T1000 (cell line): ENCODE results near the gene PPP1R12C.

Experiments
- DNase-seq: peaks from one replicate; lab custom pipeline; 2025; ENCODE audit warnings: mixed read lengths; lab: John Stamatoyannopoulos, UW

PPP1R12C gene

DNA sequence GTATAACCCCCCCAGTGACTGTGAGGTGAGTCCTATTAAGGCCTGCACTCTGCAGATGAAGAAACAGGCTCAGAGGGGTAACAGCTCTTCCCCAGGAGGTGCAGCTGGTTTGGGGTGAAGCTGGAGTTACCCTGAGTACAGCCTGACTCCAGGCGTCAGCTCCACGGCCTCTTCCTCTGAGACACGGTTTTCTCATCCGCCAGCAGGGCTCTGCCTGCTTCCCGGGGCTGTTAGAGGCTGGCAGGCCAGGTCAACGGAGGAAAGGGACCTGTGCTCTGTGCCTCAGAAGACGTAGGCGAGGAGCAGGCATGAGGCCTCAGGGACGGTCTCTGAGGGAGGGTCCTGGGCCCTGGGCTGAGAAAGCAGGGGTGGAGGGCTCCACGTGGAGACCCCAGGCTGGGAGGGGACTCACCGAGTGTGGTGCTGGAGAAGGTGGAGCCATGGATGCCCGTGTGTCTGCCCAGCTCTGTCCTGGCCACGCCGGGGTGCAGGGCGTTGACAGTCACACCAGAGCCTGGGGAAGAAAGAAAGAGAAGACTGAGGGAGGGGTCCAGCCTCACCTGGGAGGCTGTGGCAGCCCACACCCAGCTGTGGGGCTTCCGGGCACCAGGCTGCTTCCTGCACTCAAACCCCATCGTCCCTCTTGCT, 70.3 kb downstream of the PPP1R12C start:
- no peak for DNase-seq

DNA sequence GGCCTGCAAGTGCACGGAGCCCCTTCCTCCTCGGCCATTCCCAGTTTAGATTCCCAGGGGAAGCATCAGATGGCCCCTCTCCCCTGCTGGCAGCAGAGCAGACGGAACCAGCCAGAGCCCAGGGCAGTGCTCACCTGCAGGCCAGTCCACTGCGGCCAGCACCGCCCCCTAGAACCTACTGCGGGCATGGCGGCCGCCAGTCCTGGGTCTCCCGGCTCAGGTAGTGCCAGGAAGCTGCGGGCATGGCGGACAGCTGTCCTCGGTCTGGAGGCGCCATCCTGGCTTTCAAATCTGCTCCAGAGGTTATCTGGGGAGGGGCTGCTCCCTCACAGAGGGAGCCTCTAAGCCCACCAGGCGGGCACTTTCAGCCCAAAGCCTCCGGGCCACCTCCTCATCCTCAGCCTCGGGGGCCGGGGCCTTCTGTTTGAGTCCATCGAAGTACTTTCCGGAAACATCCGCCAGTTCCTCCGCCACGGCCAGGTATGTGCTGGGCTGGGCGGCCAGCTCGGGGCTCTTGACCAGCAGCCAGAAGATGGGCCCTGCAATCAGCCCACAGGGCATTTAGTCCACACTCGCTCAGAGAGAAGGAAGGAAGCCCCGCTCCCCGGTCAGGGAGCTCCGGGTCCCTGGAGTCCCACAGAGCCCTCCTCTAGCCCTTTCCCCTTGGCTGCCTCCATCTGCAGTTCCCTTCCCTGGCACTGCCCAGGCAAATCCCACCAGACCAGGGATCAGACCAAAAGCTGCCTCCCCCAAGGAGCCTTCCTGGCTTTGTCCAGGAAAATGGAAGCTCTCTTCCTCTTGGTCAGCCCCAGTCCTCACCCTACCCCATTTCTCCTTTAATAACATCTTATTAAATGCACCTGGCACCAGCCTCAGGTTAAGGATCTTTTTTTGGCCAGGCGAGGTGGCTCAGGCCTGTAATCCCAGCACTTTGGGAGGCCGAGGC, 72.4 kb downstream of the PPP1R12C start:
- DNase-seq, result no peak

DNA sequence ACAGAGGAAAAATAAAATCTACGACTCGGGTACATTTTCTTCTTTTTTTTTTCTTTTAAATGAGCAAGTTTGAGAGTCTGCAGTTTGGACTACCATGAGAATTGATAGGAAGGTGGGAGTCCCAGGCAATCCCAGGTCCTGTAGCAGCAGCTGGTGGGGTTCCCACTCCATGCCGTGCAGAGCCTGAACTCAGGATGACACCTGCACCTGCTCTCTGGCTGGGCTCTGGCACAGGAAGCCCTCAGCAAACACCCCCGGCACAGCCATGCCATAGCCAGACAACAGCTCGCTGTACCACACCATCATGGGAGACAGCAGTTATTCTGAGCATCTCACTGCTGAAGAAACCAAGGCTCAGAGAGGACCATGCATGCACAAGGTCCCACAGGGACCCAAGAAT, 73.2 kb downstream of the PPP1R12C start:
- no peak for DNase-seq

DNA sequence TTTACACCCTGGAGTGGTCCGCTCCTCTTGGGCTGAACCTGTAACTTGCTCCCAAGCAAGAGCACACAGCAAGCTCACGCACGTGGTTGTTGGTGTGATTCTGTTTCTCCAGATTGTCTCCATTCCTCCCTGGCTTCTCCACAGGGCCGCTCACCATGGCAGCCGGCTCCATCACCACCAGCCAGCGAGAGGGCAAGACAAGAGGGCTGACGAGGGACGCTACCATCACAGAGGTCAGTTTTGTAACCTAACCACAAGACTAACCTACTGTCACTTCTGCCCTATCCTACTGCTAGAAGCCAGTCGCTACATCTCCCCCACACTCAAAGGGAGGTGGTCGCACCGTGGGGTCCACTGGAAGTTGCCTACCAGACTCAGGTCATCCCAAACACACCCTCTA, 74.7 kb downstream of the PPP1R12C start:
- no peak for DNase-seq

DNA sequence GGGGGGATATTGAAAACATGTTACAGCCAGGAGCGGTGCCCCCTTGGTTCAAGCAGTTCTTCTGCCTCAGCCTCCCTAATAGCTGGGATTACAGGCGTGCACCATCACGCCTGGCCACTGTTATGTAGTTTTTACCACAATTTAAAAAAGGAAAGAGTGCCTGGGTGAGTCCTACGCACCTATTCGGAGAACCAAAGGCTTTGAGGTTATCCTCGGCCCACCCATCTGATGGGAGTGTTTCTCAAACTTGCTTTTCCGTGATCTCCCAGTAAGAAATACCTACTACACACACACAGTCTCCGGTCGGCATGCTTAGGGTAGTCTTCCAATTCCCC, 75.1 kb downstream of the PPP1R12C start:
- no peak for DNase-seq

DNA sequence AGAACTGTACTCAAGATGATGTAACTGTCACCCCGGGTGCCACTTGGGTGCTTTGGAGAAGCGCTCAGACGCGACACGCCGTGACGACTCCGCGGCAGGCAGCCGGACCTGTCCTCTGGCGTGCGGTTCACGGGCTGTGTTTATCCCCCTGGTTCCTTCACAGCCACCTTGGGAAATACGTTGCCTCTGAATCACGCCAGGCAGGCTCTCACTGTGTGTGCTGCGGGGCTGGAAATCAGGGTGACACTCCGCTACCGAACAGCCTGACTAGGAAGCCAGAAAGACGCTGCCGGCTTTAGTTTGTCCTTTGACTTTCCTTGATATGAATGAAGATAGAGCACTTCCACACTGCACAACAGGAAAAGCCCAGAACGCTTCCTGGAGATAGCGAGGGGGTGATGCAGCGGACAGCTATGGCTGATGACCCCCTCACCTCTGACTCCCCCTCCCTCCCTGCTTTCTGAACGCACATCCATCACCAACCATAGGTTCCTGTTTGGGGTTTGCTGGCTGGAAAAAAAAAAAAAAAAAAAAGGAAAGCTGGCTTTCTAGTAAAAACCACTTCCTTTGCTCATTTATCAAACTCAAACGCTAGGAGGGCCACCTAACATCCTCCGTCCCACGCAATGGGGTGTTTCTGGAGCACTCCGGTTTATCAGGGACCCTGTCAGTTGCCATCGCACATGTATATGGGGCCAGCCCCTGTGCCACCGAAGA, 75.7 kb downstream of the PPP1R12C start:
- DNase-seq, result no peak

DNA sequence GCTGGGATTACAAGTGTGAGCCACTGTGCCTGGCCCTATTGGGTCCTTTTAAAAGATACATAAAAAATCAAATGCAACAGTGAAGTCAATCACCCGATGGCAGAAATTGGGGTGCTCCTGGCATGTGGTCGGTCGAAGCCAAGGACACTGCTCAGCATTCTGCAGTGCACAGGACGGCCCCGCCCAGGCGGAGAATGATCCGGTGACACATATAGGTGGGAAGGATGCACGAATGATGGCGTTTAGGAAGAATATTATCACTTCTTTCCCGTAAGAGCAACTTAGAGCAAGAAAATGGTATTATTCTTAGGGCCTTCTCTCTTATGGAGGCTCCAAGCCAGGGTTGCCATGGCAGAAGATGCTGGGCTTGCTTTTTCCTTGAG, 76.2 kb downstream of the PPP1R12C start:
- no peak for DNase-seq
